ENCODE measurements around the gene SOAT1. TPM values are rescaled to one million over a fixed set of nuclear protein-coding genes. Genes with fewer than 3 reads are reported as not detected.

SOAT1 gene
- total and polyA plus RNA-seq, 2 of the 8 experiments (the other 6 are each of a cell fraction or from before 2014, with no cell fraction given) = 2.7 to 4.7 TPM

DNA sequence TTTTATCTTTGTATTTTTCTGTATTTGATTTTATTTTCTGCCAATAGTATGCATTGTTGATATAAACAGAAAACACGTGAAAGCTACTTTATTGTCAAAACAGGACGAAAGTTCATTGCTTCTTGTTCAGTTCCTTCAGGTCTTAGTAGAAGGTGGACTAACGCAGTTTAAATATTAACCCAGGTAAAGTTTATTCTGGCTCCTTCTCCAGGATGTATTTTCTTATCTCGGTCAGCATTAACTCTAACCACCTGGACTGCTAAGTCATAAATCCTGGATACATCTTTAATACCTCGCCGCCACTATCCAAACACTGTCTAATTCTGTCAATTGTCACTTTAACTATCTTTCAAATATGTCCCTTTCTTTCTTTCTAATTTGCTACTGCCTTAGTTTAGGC, 5.7 kb upstream of the SOAT1 start:
- no peak overlapping the region for H2BK5ac ChIP-seq (ENCODE audit: low read depth, low read length)
- H3K36me3 ChIP-seq (ENCODE audit: control insufficient read depth in 2 of 4, insufficient read depth in 4 of 4, low read length in 3 of 4) = no peaks in the 10 kb centered on the region
- H3K9ac ChIP-seq (replicated peaks in 1 of 4; ENCODE audit: extremely low read depth in 1 of 4, low read depth in 3 of 4, low read length in 3 of 4) = no peak overlapping the region
- H2BK15ac ChIP-seq (ENCODE audit: low read length) = no peak overlapping the region
- no peak overlapping the region for H2AK5ac ChIP-seq (ENCODE audit: low read depth, low read length)
- no peaks in the 10 kb centered on the region for H3K79me1 ChIP-seq (ENCODE audit: low read depth, low read length)
- H2BK120ac ChIP-seq (replicated peaks; ENCODE audit: low read depth, low read length) = no peak overlapping the region
- H3K4me2 ChIP-seq (ENCODE audit: insufficient read depth in 1 of 2, low read depth in 2 of 2, low read length in 2 of 2) = no peak overlapping the region
- H2BK12ac ChIP-seq (ENCODE audit: low read depth, low read length) = no peak overlapping the region
- H3K79me2 ChIP-seq (ENCODE audit: control insufficient read depth in 1 of 2, insufficient read depth in 2 of 2, low read length in 2 of 2) = no peaks in the 10 kb centered on the region
- H4K8ac ChIP-seq (ENCODE audit: extremely low read depth, insufficient read depth, low read length) = no peak overlapping the region
- H3K4me3 ChIP-seq (ENCODE audit: extremely low read depth in 1 of 4, insufficient read depth in 2 of 4, low read depth in 3 of 4, low read length in 4 of 4) = no peak overlapping the region
- CTCF ChIA-PET (ENCODE audit: partially characterized antibody) = no interaction called here
- FAIRE-seq = no peak
- no peaks in the 10 kb centered on the region for H4K20me1 ChIP-seq (replicated peaks in 1 of 2; ENCODE audit: control insufficient read depth in 1 of 2, insufficient read depth in 2 of 2, low read length in 2 of 2)
- H3K9me3 ChIP-seq (ENCODE audit: insufficient read depth in 2 of 2, low read depth in 1 of 2, low read length in 1 of 2) = no peaks in the 10 kb centered on the region
- POLR2A ChIA-PET (ENCODE audit: partially characterized antibody) = no interaction called here
- peaks cover 2 to 17% (median 8%) of the 10 kb centered on the region in 4 experiments; a peak in 5 of 7 replicates for H3K27me3 ChIP-seq (replicated peaks in 1 of 4; ENCODE audit: control insufficient read depth in 3 of 4, extremely low read depth in 1 of 4, insufficient read depth in 3 of 4, low read length in 3 of 4)
- no peak overlapping the region for H2AFZ ChIP-seq (ENCODE audit: low read length)
- WGBS, 2 experiments (ENCODE audit: extremely low coverage in 1 of 2, insufficient coverage in 1 of 2, insufficient read length in 1 of 2, insufficient replicate concordance in 2 of 2, low coverage in 1 of 2, low lambda C conversion rate in 2 of 2, missing lambda C conversion rate in 1 of 2) = 86% methylated on average over 6 of the region's 6 CpGs; no CpG with 5 or more reads in 1 of the 2 experiments
- H3K56ac ChIP-seq (replicated peaks; ENCODE audit: insufficient read length, low read depth, low read length) = no peak overlapping the region
- no peak overlapping the region for H3K14ac ChIP-seq (ENCODE audit: insufficient read length)
- DNase-seq (ENCODE audit: low read depth in 1 of 2, low spot score in 2 of 2) = no peak
- H3K23ac ChIP-seq (ENCODE audit: insufficient read length) = no peak overlapping the region
- no peak overlapping the region for H4K5ac ChIP-seq (ENCODE audit: insufficient read length, low read depth, low read length)
- H3K4me1 ChIP-seq (replicated peaks in 1 of 4; ENCODE audit: control insufficient read depth in 3 of 4, insufficient read depth in 4 of 4, low read length in 3 of 4) = no peaks in the 10 kb centered on the region; a peak in 1 of 7 replicates
- H3K18ac ChIP-seq (ENCODE audit: extremely low read depth, low read length) = no peak overlapping the region
- no peak overlapping the region for H3K27ac ChIP-seq (ENCODE audit: low read depth, low read length)
- no peak overlapping the region for H4K91ac ChIP-seq (replicated peaks; ENCODE audit: insufficient read length, low read length)
- no peak overlapping the region for H2BK20ac ChIP-seq (ENCODE audit: low read length)
- H3K4ac ChIP-seq (replicated peaks; ENCODE audit: insufficient read length, low read depth, low read length) = no peak overlapping the region
- no peaks in the 10 kb centered on the region; the same call in 1 of the 2 replicates for H3K23me2 ChIP-seq (ENCODE audit: low read depth, low read length)
- TF ChIP-seq CEBPB (IDR thresholded peaks at IDR 0.05; ENCODE audit: low read depth, low read length) = no peak
- no peak for TF ChIP-seq ASH2L (IDR thresholded peaks at IDR 0.05; ENCODE audit: low read length)
- no peak for TF ChIP-seq EGR1 (IDR thresholded peaks at IDR 0.05; ENCODE audit: borderline replicate concordance, low read depth, low read length)
- no peak for TF ChIP-seq YY1 (IDR thresholded peaks at IDR 0.05; ENCODE audit: low read depth, low read length)
- TF ChIP-seq TEAD4 (IDR thresholded peaks at IDR 0.05; ENCODE audit: low read depth, low read length) = no peak
